K562 (cell line): ENCODE data around the gene CTSF. TPM values are rescaled to one million over a fixed set of nuclear protein-coding genes. Genes with fewer than 3 reads are reported as not detected.

Experiments used
- ARNT ChIP-seq, 2 experiments: fragments of 450-650 bp; IDR thresholded peaks; 2 replicates each; pipeline ENCODE4 v1.6.1; 2016; ENCODE audit warnings: mild to moderate bottlenecking in 1 of 2
- BACH1 ChIP-seq: fragments of 200-800 bp; sonication (Bioruptor generic); IDR thresholded peaks from 2 replicates; pipeline ENCODE4 v1.6.1; 2016; ENCODE audit warnings: missing genetic modification characterization, missing compliant biosample characterization
- CREB3 ChIP-seq: fragments of 450-650 bp; conservative IDR thresholded peaks from 2 replicates; pipeline ENCODE4 v1.6.1; 2016; ENCODE audit warnings: missing genetic modification characterization, low read depth, mild to moderate bottlenecking, missing compliant biosample characterization, moderate library complexity
- HMG20B ChIP-seq: fragments of 250-450 bp; sonication (Bioruptor Pico); IDR thresholded peaks from 2 replicates; pipeline ENCODE4 v1.5.0; 2021; ENCODE audit warnings: mild to moderate bottlenecking
- JUND ChIP-seq, 2 experiments: IDR thresholded peaks; 2 replicates in 1 of 2; 3 replicates in 1 of 2; pipeline ENCODE4 v1.6.1; 2011; ENCODE audit warnings: borderline replicate concordance in 2 of 2, low read depth in 2 of 2, low read length in 2 of 2, improper control_type of control experiment in 1 of 2, missing biosample characterization in 1 of 2, missing genetic modification characterization in 1 of 2, missing genetic modification reagents in 1 of 2
- KDM2B ChIP-seq: fragments of 250-450 bp; sonication (Bioruptor Pico); IDR thresholded peaks from 2 replicates; pipeline ENCODE4 v1.8.0; 2021; ENCODE audit warnings: mild to moderate bottlenecking, moderate library complexity
- KDM4B ChIP-seq, 2 experiments: fragments of 450-650 bp in 1 of 2; sonication (generic) in 1 of 2; IDR thresholded peaks; 2 replicates each; pipeline ENCODE4 v1.6.1; 2016 to 2017; ENCODE audit warnings: borderline replicate concordance in 2 of 2, antibody characterized with exemption in 1 of 2, low read depth in 1 of 2, mild to moderate bottlenecking in 1 of 2
- NBN ChIP-seq: fragments of 450-650 bp; IDR thresholded peaks from 2 replicates; pipeline ENCODE4 v1.6.1; 2016; ENCODE audit warnings: low read depth, mild to moderate bottlenecking
- POU5F1 ChIP-seq: fragments of 150-350 bp; IDR thresholded peaks from 2 replicates; pipeline ENCODE4 v1.6.1; 2014; ENCODE audit warnings: borderline replicate concordance, low read length, low read depth, mild to moderate bottlenecking; ENCODE audit not compliant: partially characterized antibody
- PPARD ChIP-seq: fragments of 250-450 bp; sonication (Bioruptor Pico); IDR thresholded peaks from 2 replicates; pipeline ENCODE4 v1.8.0; 2022; ENCODE audit warnings: inconsistent platforms, mild to moderate bottlenecking, moderate library complexity
- SMAD3 ChIP-seq: fragments of 450-650 bp; formaldehyde crosslinking; conservative IDR thresholded peaks from 2 replicates; pipeline ENCODE4 v1.4.0; 2020; ENCODE audit warnings: mild to moderate bottlenecking
- SMARCC2 ChIP-seq: fragments of 450-650 bp; IDR thresholded peaks from 2 replicates; pipeline ENCODE4 v1.6.1; 2017; ENCODE audit warnings: antibody characterized with exemption, moderate library complexity, mild to moderate bottlenecking, low read depth
- TEAD2 ChIP-seq: fragments of 450-650 bp; IDR thresholded peaks from 2 replicates; pipeline ENCODE4 v1.6.1; 2016; ENCODE audit warnings: missing genetic modification characterization, control low read depth, missing compliant biosample characterization
- USF1 ChIP-seq: sonication (generic); formaldehyde crosslinking; IDR thresholded peaks from 2 replicates; pipeline ENCODE4 v1.9.0; 2022; ENCODE audit warnings: mild to moderate bottlenecking, missing genetic modification reagents
- ZBTB49 ChIP-seq: sonication (generic); formaldehyde crosslinking; IDR thresholded peaks from 2 replicates; pipeline ENCODE4 v1.8.0; 2022; ENCODE audit warnings: missing genetic modification reagents, mild to moderate bottlenecking, borderline replicate concordance
- ZNF57 ChIP-seq: fragments of 450-650 bp; formaldehyde crosslinking; IDR thresholded peaks from 2 replicates; pipeline ENCODE4 v1.4.0; 2020; ENCODE audit warnings: mild to moderate bottlenecking, moderate library complexity
- ZNF780A ChIP-seq: fragments of 250-450 bp; sonication (Bioruptor Pico); IDR thresholded peaks from 2 replicates; pipeline ENCODE4 v1.5.0; 2021; ENCODE audit warnings: mild to moderate bottlenecking
- polyA plus RNA-seq, 8 experiments: library from polyadenylated mRNA; depleted of rRNA in 4 of 8; stranded (reverse) in 5 of 8; unstranded in 3 of 8; fragments of >200 nt; fragmentation: Nextera tagmentation in 2 of 8; fragmentation: Illumina TruSeq in 1 of 8; extraction: Ambion mirVana in 2 of 8; extraction: Trizol in 1 of 8; gene quantifications; 2 replicates each; pipeline versions ENCODE4 v1.2.1 to v1.2.3, GENCODE V29; 2011 to 2014; ENCODE audit warnings: inconsistent platforms in 1 of 8, missing spikeins in 1 of 8
- total RNA-seq, 7 experiments: library from RNA; depleted of rRNA in 6 of 7; stranded (reverse); fragments of >200 nt in 6 of 7; fragmentation: Illumina TruSeq in 2 of 7; extraction: Trizol in 2 of 7; gene quantifications; 2 replicates each; pipeline versions ENCODE4 v1.2.1 to v1.2.3, GENCODE V29; 2011 to 2021; ENCODE audit warnings: low replicate concordance in 1 of 7
- TF ChIP-seq, protein P1 (sequence below): fragments of 450-650 bp; IDR thresholded peaks from 2 replicates; pipeline ENCODE4 v1.6.1; 2018; ENCODE audit not compliant: partially characterized antibody

CTSF gene
- total and polyA plus RNA-seq, 9 of the 15 experiments (the other 6 are each of a cell fraction or from before 2014, with no cell fraction given), result 0.41 to 10.5 (median 3.8) TPM

DNA sequence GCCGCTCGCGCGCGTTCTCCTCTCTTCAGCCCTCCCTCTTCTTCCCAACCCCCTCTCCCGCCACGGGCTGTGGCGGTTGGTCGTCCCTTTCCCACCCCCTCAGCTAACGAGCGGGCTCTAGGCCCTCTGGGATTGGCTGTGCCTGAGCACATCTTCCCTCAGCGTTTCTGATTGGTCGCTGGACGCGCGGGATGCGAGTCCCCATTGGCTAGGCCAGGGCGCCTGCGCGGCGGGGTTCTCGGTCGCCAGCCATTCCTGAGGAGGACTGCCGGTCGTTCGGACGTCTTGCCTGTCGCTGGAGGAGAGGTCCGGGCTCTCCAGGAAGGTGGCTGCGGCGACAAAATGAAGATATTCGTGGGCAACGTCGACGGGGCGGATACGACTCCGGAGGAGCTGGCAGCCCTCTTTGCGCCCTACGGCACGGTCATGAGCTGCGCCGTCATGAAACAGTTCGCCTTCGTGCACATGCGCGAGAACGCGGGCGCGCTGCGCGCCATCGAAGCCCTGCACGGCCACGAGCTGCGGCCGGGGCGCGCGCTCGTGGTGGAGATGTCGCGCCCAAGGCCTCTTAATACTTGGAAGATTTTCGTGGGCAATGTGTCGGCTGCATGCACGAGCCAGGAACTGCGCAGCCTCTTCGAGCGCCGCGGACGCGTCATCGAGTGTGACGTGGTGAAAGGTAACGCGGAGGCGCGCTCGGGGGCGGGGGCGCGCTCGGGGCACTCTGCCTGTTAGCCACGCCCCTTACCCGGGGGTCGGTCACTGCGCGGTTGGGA lies 48.2 kb upstream of the CTSF start, which contains the start of gene RBM14 (continued):
- TF ChIP-seq POU5F1 (no peak), TEAD2 (tag) (no peak), CREB3 (peak; percentile 93), SMARCC2 (no peak), ZNF57 (CRISPR knock-in tag) (no peak), ZBTB49 (CRISPR knock-in tag) (no peak), KDM2B (CRISPR knock-in tag) (no peak), KDM4B (IDR thresholded peaks at IDR 0.05; ENCODE audit: borderline replicate concordance in 2 of 2, low read depth in 1 of 2) (no peak), USF1 (peak; percentile 57), SMAD3 (CRISPR knock-in tag) (peak; percentile 69), ARNT (IDR thresholded peaks at IDR 0.05) (no peak), JUND (IDR thresholded peaks at IDR 0.05; ENCODE audit: borderline replicate concordance, low read depth, low read length) (peak; percentile 45; the same call in 1 of the 2 replicates), JUND (tag; IDR thresholded peaks at IDR 0.05; ENCODE audit: borderline replicate concordance, low read depth, low read length) (peak; percentile 13; the same call in 1 of the 3 replicates), PPARD (CRISPR knock-in tag) (no peak), BACH1 (tag) (peak; percentile 89), HMG20B (CRISPR knock-in tag) (0 out of 2 replicates have a peak, but pooled peaks have one; percentile 62), ZNF780A (CRISPR knock-in tag) (no peak), NBN (0 out of 2 replicates have a peak, but pooled peaks have one; percentile 23)
- TF ChIP-seq, protein P1, sequence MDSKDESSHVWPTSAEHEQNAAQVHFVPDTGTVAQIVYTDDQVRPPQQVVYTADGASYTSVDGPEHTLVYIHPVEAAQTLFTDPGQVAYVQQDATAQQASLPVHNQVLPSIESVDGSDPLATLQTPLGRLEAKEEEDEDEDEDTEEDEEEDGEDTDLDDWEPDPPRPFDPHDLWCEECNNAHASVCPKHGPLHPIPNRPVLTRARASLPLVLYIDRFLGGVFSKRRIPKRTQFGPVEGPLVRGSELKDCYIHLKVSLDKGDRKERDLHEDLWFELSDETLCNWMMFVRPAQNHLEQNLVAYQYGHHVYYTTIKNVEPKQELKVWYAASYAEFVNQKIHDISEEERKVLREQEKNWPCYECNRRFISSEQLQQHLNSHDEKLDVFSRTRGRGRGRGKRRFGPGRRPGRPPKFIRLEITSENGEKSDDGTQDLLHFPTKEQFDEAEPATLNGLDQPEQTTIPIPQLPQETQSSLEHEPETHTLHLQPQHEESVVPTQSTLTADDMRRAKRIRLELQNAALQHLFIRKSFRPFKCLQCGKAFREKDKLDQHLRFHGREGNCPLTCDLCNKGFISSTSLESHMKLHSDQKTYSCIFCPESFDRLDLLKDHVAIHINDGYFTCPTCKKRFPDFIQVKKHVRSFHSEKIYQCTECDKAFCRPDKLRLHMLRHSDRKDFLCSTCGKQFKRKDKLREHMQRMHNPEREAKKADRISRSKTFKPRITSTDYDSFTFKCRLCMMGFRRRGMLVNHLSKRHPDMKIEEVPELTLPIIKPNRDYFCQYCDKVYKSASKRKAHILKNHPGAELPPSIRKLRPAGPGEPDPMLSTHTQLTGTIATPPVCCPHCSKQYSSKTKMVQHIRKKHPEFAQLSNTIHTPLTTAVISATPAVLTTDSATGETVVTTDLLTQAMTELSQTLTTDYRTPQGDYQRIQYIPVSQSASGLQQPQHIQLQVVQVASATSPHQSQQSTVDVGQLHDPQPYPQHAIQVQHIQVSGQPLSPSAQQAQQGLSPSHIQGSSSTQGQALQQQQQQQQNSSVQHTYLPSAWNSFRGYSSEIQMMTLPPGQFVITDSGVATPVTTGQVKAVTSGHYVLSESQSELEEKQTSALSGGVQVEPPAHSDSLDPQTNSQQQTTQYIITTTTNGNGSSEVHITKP, result peak; percentile 59
